Pulmonary artery endothelial cell (primary cell): ENCODE measurements around the gene MELTF. TPM values are rescaled to one million over a fixed set of nuclear protein-coding genes. Genes with fewer than 3 reads are reported as not detected.

Source experiments
- DNase-seq: peaks from one replicate; pipeline ENCODE4 v3.0.0-alpha.2; 2011; ENCODE audit warnings: low read depth, low spot score
- total RNA-seq: library from RNA; depleted of rRNA; stranded (reverse); fragments of >200 nt; gene quantifications from 2 replicates; pipeline ENCODE4 v1.2.3, GENCODE V29; 2014

MELTF gene
- total RNA-seq, 1 donor from 2014 or later = 9.3 TPM

GRCh38 chr3:196969134-196969659, 60.4 kb downstream of the MELTF start:
- no peak for DNase-seq

DNA sequence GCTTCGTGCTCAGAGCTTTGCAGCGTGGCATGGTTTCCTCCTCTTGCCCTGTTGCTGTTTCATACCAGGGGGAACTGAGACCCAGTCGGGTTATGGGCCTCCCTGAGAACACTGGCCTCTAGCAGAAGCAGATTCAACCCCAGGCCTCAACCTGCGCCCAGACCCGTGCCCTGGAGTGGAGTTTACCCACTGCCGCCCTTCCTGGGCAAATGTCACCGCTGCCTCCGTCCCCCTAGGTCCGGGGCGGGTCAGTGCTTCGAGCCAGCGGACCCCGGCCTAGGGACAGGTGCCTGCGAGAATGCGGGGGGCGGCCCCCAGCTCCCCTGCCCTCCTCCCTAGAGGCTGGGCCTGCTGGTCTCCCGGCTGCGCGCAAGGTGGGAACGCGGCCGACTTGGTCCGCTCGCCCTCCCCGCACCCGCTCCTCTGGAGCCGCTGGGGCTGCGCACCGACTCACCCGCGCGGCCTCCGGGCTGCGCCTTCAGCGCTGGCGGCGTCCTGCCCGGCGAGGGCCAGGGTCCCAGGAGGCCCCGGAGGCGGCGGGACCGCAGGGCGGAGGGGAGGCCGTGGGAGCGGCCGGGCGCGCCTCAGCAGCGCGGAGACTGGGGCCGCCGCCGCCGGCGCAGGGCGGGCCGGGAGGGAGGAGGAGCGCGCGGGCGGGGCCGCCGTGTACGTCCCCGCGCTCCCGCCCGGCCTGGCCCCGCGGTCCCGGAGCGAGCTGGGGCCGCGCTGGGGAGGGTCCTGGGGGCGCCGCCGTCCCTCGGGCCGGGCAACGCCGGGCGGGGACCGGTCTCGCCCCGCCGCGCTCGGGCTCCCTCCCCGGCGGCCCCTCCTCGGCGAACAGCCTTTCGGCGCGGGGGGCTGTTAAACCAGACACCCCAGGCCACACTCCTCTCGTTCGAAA, 61.1 kb downstream of the MELTF start, which contains the start of gene PIGZ:
Gene PIGZ (minus strand): TSS at position 601 of the 901 bp plus-strand sequence. CDS start 16,802 bp downstream, outside the sequence.
- DNase-seq = no peak

DNA sequence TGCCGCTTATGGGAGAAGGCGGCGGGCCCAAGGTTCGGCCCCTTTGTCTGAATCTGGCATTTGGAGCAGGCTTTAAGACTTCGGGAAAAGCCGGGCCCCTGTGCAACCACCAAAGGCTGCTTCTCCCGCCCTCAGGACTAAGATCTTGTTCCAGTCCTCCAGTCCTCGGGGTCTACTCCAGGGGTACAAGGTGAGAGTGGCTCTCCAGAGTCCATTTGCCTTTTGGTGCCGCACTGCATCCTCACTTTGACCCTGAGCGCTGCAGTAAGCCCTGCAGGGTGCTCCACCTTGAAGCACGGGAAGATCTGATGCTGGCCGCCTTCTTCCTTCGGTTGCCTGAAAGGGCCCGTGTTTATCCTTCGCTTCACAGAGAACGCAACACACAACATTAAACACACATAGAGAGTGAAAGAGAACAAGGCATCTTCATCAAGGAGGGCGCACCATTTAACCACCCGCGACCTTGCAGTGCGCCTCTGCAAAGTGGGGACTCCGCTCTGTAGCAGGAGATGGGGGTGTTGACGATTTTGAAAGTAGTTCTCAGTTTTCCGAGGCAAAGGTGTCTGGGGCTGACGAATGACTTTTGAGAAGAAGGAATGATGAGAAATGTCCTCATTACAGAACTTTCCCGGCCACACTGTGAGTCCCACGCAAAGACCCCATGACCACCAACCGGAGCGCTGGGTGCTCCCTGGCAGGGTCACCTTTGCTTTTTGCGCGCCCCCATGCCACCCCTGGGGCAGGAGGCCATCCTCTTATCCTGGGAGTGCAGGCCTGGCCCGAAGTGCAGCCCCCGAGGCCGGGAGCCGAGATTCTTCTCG, 62.0 kb downstream of the MELTF start:
- no peak for DNase-seq

GRCh38 chr3:196966526-196967401, 62.9 kb downstream of the MELTF start:
- no peak for DNase-seq

DNA sequence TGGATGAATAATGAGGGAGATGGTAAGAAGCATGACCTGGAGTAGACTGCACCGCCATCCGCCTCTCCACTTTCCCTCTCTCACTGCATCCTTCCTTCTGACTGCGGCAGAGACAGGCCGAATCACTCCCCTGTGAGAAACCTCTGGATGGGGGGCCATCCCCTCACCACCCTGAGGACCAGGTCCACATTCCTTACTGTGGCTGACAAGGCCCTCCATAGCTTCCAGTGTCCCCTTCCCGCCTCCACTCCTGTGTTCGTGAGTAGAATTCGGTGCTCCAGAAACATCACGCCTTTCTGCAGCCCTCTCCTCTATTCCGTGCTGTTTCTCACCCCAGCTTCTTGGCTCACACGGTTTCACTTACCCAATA, 63.8 kb downstream of the MELTF start:
- no peak for DNase-seq

- DNase-seq = no peak
These were observed 64.4 kb downstream of the MELTF start for GRCh38 chr3:196965112-196965803.

GRCh38 chr3:196963631-196963953, 66.0 kb downstream of the MELTF start:
- no peak for DNase-seq

GRCh38 chr3:196962930-196963630, 66.5 kb downstream of the MELTF start:
- DNase-seq = no peak

DNA sequence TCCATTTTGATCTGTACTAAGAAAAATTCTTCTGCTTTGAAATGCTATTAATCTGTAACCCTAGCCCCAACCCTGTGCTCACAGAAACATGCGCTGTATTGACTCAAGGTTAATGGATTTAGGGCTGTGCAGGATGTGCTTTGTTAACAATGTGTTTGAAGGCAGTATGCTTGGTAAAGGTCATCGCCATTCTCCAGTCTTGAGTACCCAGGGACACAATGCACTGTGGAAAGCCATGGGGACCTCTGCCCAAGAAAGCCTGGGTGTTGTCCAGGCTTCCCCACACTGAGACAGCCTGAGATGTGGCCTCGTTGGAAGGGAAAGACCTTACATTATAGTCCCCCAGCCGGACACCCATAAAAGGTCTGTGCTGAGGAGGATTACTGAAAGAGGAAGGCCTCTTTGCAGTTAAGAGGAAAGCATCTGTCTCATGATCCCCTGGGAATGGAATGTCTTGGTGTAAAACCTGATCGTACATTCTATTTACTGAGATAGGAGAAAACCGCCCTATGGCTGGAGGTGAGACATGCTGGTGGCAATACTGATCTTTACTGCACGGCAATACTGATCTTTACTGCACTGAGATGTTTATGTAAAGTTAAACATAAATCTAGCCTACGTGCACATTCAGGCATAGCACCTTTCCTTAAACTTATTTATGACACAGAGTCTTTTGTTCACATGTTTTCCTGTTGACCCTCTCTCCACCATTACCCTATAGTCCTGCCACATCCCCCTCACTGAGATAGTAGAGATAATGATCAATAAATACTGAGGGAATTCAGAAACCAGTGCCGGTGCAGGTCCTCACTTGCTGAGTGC, 67.3 kb downstream of the MELTF start:
- no peak for DNase-seq

DNA sequence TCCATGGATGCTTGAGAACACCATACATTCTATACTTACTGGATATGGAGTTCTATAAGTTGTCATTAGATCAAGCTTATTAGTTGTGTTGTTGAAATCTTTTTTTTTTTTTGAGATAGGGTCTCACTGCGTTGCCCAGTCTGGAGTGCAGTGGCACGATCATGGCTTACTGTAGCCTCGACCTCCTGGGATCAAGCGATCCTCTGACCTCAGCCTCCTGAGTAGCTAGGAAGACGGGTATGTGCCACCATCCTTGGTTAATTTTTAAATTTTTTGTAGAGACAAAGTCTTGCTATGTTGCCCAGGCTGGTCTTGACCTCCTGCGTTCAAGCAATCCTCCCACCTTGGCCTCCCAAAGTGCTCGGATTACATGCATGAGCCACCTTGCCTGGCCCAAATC, 74.8 kb downstream of the MELTF start:
- DNase-seq = no peak

Other genes starting within 250 kb of the MELTF start
- gene SENP5, start 161.9 kb downstream of the MELTF start, total RNA-seq = 44.5 and 51.4 TPM in 2 replicates
- 70.6 and 85.5 TPM in 2 replicates for gene NCBP2, start 87.3 kb downstream of the MELTF start, total RNA-seq
- gene PIGZ, start 61.0 kb downstream of the MELTF start, total RNA-seq = 1.3 and 3.8 TPM in 2 replicates